DOHH2 (cell line): ENCODE measurements around the gene SAFB.

ENCODE experiments used
- CTCF ChIP-seq: fragments of 200-600 bp; sonication (generic); IDR thresholded peaks from one replicate; pipeline ENCODE4 v1.5.1; 2014; ENCODE audit warnings: antibody characterized with exemption, mild to moderate bottlenecking, low read depth, low read length; ENCODE audit not compliant: poor library complexity, severe bottlenecking
- EZH2phosphoT487 ChIP-seq: fragments of 200-600 bp; sonication (generic); IDR thresholded peaks from 2 replicates; pipeline ENCODE4 v1.6.1; 2017; ENCODE audit warnings: borderline replicate concordance, mild to moderate bottlenecking, antibody characterized with exemption, low read length, moderate library complexity, mixed read lengths

GRCh38 chr19:5605362-5605761 is 17.5 kb upstream of the SAFB start:
- TF ChIP-seq CTCF: no peak
- TF ChIP-seq EZH2phosphoT487: no peak
